SK-N-SH treated with all-trans-retinoic acid at 6 μM for 48 hours (cell line): Measurements from ENCODE around the gene MTMR10.

Experiments used
- ATAC-seq: fragments of 200-7000 bp; cut with Tn5 transposase; 3 replicates; pipeline ENCODE4 v1.9.1; 2020; ENCODE audit warnings: mild to moderate bottlenecking, moderate library complexity
- CSDC2 ChIP-seq: fragments of 250-450 bp; sonication (Bioruptor Pico); IDR thresholded peaks from 2 replicates; pipeline ENCODE4 v1.5.0; 2020; ENCODE audit warnings: mild to moderate bottlenecking, moderate library complexity
- CSRNP3 ChIP-seq: fragments of 250-450 bp; sonication (Bioruptor Pico); IDR thresholded peaks from 2 replicates; pipeline ENCODE4 v1.5.1; 2021; ENCODE audit warnings: mild to moderate bottlenecking, moderate library complexity
- ESRRG ChIP-seq: fragments of 250-450 bp; sonication (Bioruptor Pico); IDR thresholded peaks from 2 replicates; pipeline ENCODE4 v1.6.1; 2021; ENCODE audit warnings: mild to moderate bottlenecking
- ISL1 ChIP-seq: fragments of 250-450 bp; sonication (Bioruptor Pico); IDR thresholded peaks from 2 replicates; pipeline ENCODE4 v2.1.2; 2022; ENCODE audit warnings: mild to moderate bottlenecking, moderate library complexity
- OSR1 ChIP-seq: fragments of 250-450 bp; sonication (Bioruptor Pico); IDR thresholded peaks from 2 replicates; pipeline ENCODE4 v1.8.0; 2022; ENCODE audit warnings: moderate library complexity, mild to moderate bottlenecking, inconsistent platforms
- ZC3H10 ChIP-seq: fragments of 250-450 bp; sonication (Bioruptor Pico); IDR thresholded peaks from 2 replicates; pipeline ENCODE4 v1.5.1; 2021; ENCODE audit warnings: mild to moderate bottlenecking, moderate library complexity
- ZFP30 ChIP-seq: fragments of 450-650 bp; formaldehyde crosslinking; IDR thresholded peaks from 2 replicates; pipeline ENCODE4 v1.5.0; 2022; ENCODE audit warnings: mild to moderate bottlenecking, moderate library complexity

Gene MTMR10

GRCh38 chr15:30895461-30896210 is 95.8 kb downstream of the MTMR10 start:
- no peak for TF ChIP-seq CSDC2 (CRISPR knock-in tag)
- no peak for TF ChIP-seq ISL1
- TF ChIP-seq ESRRG (CRISPR knock-in tag) = no peak
- TF ChIP-seq ZC3H10 = no peak
- no peak for TF ChIP-seq CSRNP3 (CRISPR knock-in tag)
- TF ChIP-seq ZFP30 (CRISPR knock-in tag) = no peak
- ATAC-seq = no peak

- ATAC-seq = no peak
- TF ChIP-seq OSR1 (CRISPR knock-in tag) = no peak
These were observed 102.2 kb downstream of the MTMR10 start for GRCh38 chr15:30889196-30889595.
